G401 (cell line): ENCODE results near the gene DOK3. TPM values are rescaled to one million over a fixed set of nuclear protein-coding genes. Genes with fewer than 3 reads are reported as not detected.
"Not testable (repeated sequence)": the region's sequence is repeated elsewhere in the genome, so short reads cannot be mapped to it uniquely, and the experiment has no call there.

Source experiments
- DNase-seq: peaks from one replicate; pipeline ENCODE4 v3.0.0-alpha.2; 2015; ENCODE audit warnings: low spot score
- in situ Hi-C: cut with HindIII; loops from 2 replicates; pipeline ENCODE4 v1.10.0; 2016; ENCODE audit warnings: low sequenced_read_pairs, mixed read lengths
- total RNA-seq: library from RNA; depleted of rRNA; stranded (reverse); fragments of >200 nt; shearing (Covaris generic); gene quantifications from 2 replicates; pipeline ENCODE4 v1.2.3, GENCODE V29; 2014

DOK3 gene
- total RNA-seq, 1 experiment from 2014 or later = 0.85 TPM

DNA sequence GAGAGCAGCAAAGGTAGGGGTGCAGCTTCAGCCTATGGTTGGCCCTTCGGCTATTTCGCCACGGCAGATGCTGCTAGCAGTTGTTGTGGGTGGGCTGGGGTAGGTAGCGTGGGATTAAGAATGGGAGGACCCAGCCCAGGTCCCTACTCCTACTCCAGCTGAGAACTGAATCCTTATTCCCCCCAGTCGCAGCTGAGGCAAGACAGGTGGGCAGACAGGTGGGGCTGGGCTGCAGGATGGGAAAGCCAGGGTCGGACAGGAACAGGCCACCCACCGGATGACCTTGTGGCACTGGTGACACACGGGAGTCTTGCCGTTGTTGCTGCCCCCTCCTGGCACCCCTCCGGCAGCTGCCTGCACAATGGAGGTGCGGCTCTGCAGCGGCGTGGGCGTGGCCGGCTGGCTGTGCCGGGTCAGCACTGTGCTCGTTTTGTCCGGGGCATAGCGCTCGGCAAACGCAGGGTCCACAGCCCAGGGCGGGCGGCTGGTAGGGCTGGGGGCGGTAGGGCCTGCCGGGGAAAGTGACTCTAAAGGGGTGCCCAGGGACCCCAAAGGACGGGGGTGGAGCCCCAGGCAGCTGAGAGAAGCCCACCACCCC is 20.4 kb downstream of the DOK3 start:
- DNase-seq = no peak
- in situ Hi-C loops = no loop called here

DNA sequence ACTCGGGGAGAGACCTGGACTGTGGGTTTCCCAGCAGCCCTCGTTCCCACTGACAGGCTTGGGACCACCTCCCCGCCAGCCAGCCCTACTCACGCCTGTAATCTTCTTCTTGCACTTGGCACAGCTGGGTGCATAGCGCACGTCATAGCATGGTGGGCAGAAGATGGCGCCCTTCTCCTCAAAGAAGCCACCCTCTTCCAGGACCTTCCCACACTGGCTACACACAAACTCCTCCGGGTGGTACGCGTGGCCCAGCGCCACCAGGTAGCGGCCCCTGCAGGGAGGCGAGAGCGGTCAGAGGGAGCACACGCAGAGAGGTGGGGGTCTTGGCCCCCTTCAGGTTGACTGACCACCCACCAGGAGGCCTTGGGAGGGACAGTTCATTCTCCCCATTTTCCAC is 21.7 kb downstream of the DOK3 start:
- DNase-seq = no peak
- in situ Hi-C loops = no loop called here

DNA sequence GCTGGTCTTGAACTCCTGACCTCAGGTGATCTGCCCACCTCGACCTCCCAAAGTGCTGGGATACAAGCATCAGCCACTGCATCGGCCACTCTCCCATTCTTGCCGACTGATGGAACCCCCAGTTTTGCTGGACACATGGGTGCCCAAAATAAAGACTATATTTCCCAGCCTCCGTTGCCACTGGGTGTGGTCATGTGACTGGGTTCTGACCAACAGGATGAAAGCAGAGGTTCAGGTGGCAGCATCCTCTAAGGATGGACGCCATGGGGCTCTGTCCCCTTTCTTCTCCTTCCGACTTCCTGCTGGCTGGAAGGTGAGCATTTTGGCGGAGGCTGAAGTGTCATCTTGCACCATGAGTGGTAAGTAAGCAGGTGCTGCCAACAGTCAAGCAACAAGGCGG is 22.5 kb downstream of the DOK3 start:
- in situ Hi-C loops = no loop called here
- DNase-seq = no peak

DNA sequence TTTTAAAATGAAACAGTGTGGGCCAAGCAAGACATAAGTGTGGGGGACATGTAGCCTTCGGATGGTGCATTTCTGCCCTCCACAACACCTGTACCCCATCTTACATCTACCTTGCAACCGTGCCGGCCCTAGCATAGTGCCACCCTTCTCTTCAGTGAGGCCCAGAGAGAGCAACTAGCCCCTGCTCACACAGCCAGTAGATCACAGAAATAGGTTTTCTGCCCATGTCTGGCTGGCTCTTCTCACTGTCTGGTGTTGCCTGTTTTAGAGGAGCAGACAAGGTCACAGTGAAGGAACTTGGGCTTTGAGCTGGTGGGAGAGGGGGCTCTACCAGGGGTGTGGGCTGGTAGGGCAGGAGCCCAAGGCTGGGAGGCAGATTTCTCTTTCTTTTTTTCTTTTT is 23.4 kb downstream of the DOK3 start:
- in situ Hi-C loops = no loop called here

DNA sequence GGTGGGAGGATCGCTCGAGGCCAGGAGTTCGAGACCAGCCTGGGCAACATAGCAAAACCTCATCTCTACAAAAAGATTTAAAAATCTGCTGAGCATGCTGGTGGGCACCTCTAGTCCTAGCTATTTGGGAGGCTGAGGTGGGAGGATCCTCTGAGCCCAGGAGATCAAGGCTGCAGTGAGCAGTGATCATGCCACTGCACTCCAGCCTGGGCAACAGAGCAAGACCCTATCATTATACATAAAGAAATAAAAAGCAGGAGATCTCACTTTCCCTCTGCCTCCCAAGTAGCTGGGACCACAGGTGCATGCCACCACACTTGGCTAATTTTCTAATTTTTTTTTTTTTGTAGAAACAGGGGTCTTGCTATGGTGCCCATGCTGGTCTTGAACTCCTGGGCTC is 23.9 kb downstream of the DOK3 start:
- DNase-seq, in situ Hi-C loops: not testable (repeated sequence)

More for the DNA sequence above, 23.4 kb downstream of the DOK3 start:
- DNase-seq = no peak

DNA sequence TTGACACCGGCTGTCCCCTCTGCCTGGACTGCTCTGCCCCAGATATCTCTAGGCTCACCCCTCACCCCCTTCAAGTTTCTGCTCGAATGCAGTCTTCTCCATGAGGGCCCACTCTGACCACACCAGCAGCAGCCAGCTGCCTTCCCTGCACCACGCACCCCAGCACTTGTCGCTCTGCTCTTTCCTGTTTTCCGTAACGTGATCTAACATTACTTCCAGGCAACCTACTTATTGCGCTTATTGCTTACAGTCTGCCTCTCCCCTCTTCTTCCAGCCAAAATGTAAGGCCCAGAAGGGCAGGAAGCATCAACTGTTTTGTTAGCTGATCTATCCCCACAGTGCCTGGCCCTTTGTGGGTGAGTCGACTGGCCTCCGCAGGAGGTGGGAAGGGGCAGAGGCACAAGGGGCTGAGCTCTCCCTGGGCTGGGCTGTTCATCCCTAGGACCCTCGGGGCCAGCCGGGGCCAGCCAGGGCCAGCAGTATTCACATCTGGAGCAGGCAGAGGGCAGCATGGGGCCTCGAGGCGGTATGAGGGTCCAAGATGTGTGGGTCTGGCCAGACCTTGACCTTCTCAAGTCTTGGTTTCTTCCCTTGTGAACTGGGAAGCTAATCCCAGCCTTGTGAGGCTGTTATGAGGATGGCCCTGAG is 24.6 kb downstream of the DOK3 start:
- in situ Hi-C loops = no loop called here
- no peak for DNase-seq

DNA sequence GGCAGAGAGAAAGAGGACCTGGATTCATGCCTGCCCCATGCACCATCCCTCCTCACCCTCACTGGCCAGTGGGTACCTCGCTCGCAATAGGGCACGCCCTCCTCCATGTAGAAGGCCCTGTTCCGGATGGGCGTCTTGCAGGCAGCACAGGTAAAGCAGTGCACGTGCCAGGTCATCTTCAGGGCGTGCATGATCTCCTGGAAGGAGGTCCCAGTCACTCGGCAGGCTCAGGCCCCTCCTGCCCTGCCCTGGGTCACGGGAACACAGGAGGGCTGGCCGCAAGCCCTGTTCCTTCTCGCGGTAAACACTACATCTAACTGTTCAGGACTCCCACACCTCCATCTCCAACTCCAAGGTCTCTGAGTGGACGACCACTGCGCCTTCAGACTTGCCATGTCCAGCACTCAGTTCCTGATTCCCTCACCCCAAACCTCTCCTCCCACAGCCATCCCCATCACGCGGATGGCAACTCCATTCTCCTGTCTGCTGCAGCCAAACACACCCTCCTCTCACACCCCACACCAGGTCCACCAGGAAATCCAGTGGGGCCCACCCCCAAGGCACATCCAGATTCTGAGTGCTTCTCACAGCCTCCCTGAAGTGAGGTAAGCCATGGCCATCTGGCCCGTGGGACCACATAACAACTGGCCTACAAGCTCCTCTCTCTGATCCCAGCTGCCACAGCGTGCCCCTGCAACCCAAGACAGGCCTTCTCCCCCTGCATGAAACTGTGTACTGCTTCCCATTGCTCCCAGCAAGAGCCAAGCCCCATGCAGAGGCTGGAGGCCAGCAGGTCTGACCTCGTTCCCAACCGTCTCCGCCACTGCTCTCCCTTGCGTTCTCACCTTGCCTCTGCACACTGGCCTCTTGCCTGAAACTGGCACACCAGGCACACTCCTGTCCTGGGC is 25.4 kb downstream of the DOK3 start:
- in situ Hi-C loops = no loop called here
- no peak for DNase-seq

DNA sequence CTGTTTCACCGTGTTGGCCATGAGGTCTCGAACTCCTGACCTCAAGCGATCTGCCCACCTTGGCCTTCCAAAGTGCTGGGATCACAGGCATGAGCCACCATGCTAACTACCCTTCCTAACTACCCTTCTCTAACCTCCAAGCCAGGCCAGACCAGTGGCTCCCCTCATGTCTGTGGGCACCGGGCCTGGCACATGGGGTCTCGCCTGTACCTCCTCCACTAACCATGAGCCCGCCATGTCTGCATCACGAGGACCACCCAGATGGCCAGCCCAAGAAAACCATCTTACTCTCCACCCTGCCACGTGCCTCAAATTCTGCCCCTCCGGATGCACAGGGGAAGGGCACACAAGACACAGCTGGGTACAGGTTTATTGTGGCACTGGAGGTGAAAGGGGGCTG is 26.6 kb downstream of the DOK3 start:
- in situ Hi-C loops = no loop called here
- no peak for DNase-seq

DNA sequence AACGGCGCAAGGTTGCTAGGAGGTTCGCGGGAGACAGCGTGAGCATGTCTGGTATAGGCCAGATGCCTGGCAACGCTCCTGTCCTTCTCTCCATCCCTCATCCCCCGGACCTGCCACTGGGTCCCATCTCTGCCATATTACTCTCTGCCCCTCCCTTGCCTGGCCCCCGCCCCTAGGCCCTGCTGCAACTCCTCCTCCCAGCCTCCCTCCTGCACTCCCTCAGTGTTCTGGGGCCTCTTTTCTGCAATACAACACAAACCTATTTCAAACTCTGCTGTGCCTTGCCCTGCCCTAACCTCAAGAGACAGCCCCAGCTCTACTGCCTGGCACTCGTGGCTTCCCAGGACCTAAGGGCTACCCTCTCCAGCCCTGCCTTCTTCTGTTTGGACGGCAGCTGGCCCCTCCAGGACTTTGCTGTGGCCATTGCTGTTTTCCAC is 27.2 kb downstream of the DOK3 start:
- no peak for DNase-seq
- in situ Hi-C loops = no loop called here

DNA sequence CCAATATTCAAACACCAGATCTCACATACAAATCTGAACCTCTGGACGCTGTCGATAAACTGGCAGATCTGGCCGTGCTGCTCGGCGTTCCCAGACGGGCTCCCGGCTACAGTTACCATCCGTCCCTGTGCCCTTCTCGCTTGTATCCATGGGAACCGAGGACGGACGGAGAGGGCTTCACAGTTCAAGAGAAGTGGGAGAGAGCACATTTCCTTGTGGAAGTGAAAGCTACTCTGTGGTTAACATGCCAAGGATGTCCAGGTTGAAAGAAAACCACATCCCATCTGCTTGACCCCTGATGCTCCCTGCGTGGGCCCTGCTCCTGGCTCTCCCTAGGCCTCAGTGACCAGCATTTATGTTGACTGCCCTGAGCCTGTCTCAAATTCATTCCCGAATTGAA is 29.9 kb downstream of the DOK3 start:
- DNase-seq = no peak
- in situ Hi-C loops = no loop called here

DNA sequence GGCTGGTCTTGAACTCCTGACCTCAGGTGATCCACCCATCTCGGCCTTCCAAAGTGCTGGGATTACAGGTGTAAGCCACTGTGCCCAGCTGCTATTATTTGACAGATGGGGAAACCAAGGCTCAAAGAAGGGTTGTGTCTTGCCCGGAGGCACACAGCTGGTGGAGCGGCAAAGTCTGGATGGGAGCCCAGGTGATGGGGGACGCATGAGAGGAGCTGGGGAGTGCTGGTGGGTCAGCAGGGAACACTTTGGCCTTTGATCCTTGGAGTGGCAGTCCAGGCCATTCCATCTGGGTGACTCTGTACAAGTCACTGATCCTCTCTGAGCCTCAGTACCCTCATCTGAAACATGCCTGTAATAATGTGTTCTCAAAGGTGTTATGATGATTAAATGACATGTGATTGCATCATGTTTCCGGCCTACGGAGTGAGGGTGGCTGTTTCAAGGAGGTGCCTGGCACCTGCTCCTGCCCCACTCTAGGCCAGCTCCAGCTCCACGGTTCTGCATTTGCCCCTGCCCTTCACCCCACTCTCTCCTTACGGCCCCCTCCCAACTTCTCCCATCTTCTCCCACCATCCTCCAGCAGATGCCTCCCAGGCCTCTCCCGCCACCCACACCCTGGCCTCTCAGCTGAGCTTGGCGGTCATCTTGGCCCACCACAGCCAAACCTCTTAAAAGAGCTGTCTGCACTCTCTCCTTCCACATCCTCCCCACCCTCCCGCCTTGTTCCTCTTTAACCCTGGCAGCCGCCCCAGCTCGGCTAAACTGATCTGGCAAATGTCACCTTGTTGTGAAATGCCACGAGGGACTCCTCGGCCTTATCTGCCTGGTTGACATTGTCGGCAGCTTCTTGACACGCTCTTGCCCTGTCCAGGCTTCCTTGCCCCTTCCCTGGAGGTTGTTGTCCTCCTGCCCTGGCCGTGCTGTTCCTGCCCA is 30.6 kb downstream of the DOK3 start:
- in situ Hi-C loops = no loop called here
- no peak for DNase-seq

DNA sequence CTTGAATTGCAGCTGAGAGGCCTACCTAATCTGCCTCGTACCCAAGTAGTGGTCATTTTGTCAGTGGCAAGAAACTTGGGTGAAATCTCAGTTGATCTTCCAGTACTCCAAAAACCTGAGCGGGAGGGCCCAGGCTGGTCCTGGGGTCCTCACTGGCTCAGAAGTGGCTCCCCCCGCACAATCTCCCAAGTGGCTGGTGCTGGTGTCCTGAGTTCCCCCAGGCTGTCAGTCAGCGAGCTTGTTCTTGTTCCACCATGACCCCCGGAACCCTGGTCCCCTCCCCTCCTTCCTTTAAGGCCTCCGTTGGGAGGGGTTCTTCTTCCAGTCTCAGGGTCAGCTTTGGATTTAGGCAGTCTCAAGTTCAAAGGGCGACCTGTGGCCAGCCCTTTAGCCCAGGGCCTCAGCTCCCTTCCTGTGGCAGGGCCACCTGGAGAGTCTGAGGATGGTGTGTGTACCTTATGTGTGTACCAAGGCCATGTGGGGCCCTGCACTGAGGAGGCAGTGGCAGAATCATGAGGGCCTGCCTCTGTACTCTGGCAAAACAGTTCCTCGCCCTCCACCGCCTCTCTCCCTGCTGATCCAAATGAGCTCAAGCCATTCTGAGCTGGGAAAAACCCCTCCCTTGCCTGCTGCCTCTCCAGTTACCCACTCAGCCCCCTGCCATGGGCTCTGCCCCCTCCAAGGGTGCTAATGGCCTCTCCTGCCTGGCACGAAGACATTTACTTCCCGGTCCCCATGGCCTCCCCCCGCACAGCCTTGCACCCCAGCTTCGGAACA is 31.7 kb downstream of the DOK3 start:
- in situ Hi-C loops = no loop called here

DNA sequence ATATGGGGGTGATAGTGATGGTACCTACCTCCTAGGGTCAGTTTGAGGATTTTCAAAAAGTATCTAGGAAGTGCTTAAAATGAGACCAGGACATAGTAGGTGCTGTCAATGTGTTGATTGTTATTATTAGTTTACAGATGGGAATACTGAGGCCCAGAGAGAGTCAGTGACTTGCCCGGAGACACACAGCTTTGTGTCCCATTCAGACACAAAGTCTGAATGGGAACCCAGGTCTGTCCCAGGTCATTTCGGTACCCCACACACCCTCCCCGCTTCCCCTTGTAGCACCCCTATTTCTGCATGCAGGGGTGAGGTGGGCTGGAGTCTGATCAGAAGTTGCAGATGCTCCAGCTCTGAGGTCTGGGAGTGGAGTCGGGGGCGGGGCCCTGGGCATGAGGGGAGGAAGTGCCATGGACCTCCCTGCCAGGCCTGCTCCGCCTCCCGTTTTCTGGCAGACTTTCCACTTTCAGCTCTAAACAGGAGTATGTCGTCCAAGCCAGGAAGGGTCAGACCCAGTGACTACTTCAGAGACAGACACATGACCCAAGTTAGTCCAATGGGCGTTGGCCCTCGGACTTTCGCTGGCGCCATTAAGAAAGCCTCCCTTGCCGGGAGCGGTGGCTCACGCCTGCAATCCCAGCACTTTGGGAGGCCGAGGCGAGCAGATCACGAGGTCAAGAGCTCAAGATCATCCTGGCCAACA is 32.9 kb downstream of the DOK3 start:
- DNase-seq = no peak
- in situ Hi-C loops = no loop called here

More for the DNA sequence above, 31.7 kb downstream of the DOK3 start:
- DNase-seq = no peak

DNA sequence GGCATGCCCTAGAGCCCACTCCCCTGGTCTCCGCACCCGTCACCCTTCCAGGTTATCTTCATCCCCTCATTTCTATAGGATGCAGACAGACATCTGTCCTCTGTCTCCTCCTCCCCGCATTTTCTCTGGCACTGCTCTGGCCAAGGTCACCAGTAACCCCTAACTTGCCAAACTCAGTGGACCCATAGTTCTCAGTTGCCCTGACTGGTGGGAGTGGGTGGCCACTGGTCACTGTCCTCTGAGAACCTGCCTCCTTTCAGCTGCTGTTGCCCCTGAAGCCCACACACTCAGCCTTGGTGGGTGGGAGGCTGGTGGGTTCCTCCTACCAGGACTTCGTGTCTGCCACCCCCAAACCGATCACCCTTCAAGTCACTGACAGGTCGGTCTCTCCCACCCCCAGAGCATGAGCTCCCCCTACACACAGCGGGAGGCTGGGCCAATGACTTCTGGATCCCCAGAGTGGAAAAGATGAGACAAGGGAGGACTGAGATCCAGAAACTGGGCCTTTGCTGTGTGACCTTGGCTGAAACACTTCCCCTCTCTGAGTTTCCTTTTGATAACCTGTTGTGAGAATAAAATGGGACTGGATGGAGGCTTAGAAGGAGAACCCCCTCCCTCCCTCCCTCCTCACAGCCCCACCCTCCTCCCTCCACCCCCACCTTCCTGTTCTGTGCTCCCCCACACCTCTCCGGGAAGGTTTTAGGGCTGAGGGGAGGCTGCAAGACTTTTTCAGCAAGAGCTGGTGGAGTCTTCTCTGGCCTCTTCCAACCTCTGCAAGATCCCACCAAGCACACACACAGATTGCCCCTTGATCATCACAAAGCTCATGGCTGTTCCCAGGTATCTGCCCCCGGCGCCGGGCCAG is 33.8 kb downstream of the DOK3 start:
- DNase-seq = no peak
- in situ Hi-C loops = no loop called here

DNA sequence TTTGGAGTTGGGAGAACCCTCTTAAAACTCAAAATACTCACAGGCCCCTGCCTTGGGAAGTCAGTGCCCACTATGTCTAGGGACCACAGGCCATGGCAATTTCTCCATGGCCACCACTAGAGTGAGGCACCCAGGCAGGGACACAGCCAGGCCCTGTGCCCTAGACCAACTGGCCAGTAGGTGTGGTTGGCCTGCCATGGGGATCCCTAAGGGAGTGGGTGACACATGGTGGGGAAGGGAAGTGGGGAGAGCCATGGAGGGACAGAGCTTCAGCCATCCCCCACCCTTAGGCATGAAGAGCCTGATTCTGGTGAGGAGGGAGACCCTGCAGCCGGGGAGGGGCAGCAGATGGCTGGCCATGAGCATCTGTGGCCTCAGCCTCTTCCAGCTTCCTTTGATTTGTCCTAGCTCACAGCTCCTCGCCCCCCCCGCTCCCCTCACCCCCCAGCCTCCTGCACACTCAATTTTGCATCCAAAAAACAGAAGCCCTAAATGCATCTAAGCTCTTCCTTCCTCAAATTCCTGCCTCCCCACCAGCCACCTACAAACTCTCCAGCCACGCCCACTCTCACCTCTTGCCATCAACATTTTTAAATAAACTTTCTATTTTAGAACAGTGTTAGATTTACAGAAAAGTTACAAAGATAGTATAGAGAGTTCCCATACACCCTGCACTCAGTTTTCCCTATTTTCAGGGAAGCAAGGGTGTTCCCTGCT is 34.6 kb downstream of the DOK3 start:
- no peak for DNase-seq
- in situ Hi-C loops = no loop called here

DNA sequence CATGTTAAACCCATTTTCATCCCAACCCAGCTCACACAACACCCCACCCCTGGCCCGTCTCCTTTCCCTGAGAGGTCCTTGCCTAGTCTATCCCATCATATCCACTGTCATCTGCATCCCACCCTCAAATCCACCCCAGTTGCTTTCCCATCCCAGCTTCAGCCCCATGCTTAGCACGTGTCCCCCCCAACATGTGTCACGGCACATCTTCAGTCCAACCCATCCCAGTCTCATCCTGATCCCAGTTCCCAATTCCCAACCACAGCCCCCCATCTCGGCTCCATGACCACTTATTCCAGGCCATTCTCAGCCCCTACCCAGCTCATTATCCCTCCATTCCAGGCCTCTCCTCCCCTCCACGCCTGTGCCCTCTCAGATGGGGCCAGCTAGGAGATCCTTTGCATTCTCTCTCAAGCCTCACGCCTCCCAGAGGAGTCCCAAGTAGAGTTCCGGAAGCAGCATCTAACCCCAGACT is 35.6 kb downstream of the DOK3 start:
- DNase-seq = no peak
- in situ Hi-C loops = no loop called here
